ENCODE data around the gene POC1A. TPM values are rescaled to one million over a fixed set of nuclear protein-coding genes. Genes with fewer than 3 reads are reported as not detected.
A peak's percentile ranks its signal among the peaks of the same experiment; 100 is the strongest.

POC1A gene
- total RNA-seq, 1 donor from 2014 or later: 5.7 TPM

DNA sequence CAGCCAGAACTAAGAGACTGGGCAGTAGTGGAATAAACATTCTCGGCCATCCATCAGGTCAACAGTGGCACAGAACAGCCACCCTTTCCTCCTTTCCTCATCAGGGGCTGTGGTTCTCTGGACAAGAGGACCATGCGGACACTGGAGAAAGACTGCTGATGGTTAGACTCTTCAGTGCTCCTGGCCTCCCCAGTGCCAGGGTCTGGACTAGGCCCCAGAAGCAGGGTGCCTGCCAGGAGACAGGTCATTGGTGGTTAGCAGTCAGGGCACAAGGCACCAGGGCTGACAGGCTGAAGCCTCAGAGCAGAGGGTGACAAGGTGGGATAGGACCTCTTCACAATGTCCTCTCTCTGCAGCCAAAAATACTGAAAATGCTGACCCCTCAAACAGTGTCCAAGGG, 30.1 kb downstream of the POC1A start:
- no peak for TF ChIP-seq CTCF (IDR thresholded peaks at IDR 0.05)
- Mint-ChIP-seq H3K36me3 (ENCODE audit: low read depth) (peaks cover 3% of the 10 kb centered on the region), H3K9me3 (ENCODE audit: low read depth) (no peaks in the 10 kb centered on the region), H3K27me3 (ENCODE audit: low read depth) (no peaks in the 10 kb centered on the region), H3K27ac (ENCODE audit: unreplicated experiment) (no peak overlapping the region), H3K4me3 (ENCODE audit: unreplicated experiment) (no peak overlapping the region), H3K4me1 (ENCODE audit: low read depth) (peaks cover 12% of the 10 kb centered on the region)
- DNase-seq (ENCODE audit: low spot score): peak; percentile 51

GRCh38 chr3:52123106-52123725, 31.0 kb downstream of the POC1A start:
- Mint-ChIP-seq H3K4me3 (ENCODE audit: unreplicated experiment) (no peak overlapping the region), H3K36me3 (ENCODE audit: low read depth) (peaks cover 3% of the 10 kb centered on the region), H3K9me3 (ENCODE audit: low read depth) (no peaks in the 10 kb centered on the region), H3K4me1 (ENCODE audit: low read depth) (peaks cover 8% of the 10 kb centered on the region), H3K27ac (ENCODE audit: unreplicated experiment) (no peak overlapping the region), H3K27me3 (ENCODE audit: low read depth) (no peaks in the 10 kb centered on the region)
- peak; percentile 98 for TF ChIP-seq CTCF (IDR thresholded peaks at IDR 0.05)
- peak; percentile 64 for DNase-seq (ENCODE audit: low spot score)

GRCh38 chr3:52122491-52122890, 31.7 kb downstream of the POC1A start:
- Mint-ChIP-seq H3K27me3 (ENCODE audit: low read depth) (no peaks in the 10 kb centered on the region), H3K27ac (ENCODE audit: unreplicated experiment) (no peak overlapping the region), H3K36me3 (ENCODE audit: low read depth) (peaks cover 3% of the 10 kb centered on the region), H3K9me3 (ENCODE audit: low read depth) (no peaks in the 10 kb centered on the region), H3K4me3 (ENCODE audit: unreplicated experiment) (no peak overlapping the region), H3K4me1 (ENCODE audit: low read depth) (peaks cover 3% of the 10 kb centered on the region)
- DNase-seq (ENCODE audit: low spot score): peak; percentile 84
- TF ChIP-seq CTCF (IDR thresholded peaks at IDR 0.05): no peak

- Mint-ChIP-seq H3K27me3 (ENCODE audit: low read depth) (no peaks in the 10 kb centered on the region), H3K9me3 (ENCODE audit: low read depth) (no peaks in the 10 kb centered on the region), H3K36me3 (ENCODE audit: low read depth) (peaks cover 3% of the 10 kb centered on the region), H3K4me1 (ENCODE audit: low read depth) (peaks cover 3% of the 10 kb centered on the region), H3K4me3 (ENCODE audit: unreplicated experiment) (no peak overlapping the region), H3K27ac (ENCODE audit: unreplicated experiment) (no peak overlapping the region)
- TF ChIP-seq CTCF (IDR thresholded peaks at IDR 0.05): no peak
- peak; percentile 43 for DNase-seq (ENCODE audit: low spot score)
Observed at GRCh38 chr3:52121813-52122212, 32.4 kb downstream of the POC1A start.

GRCh38 chr3:52121464-52121805, 32.8 kb downstream of the POC1A start:
- H3K9me3 Mint-ChIP-seq (ENCODE audit: low read depth): no peaks in the 10 kb centered on the region
- no peak overlapping the region for H3K27ac Mint-ChIP-seq (ENCODE audit: unreplicated experiment)
- peak; percentile 59 for DNase-seq (ENCODE audit: low spot score)
- TF ChIP-seq CTCF (IDR thresholded peaks at IDR 0.05): no peak
- H3K4me3 Mint-ChIP-seq (ENCODE audit: unreplicated experiment): no peak overlapping the region
- H3K4me1 Mint-ChIP-seq (ENCODE audit: low read depth): peaks cover 3% of the 10 kb centered on the region
- peaks cover 3% of the 10 kb centered on the region for H3K36me3 Mint-ChIP-seq (ENCODE audit: low read depth)
- no peaks in the 10 kb centered on the region for H3K27me3 Mint-ChIP-seq (ENCODE audit: low read depth)

Measured in chondrocyte (in vitro differentiated cells).